ENCODE results near the gene MTMR8. TPM values are rescaled to one million over a fixed set of nuclear protein-coding genes. Genes with fewer than 3 reads are reported as not detected.

MTMR8 gene
- 1 to 10 TPM in 3 of 4 donors, under 1 TPM in 1; 0.88 to 2.5 (median 1.6) TPM for total RNA-seq

DNA sequence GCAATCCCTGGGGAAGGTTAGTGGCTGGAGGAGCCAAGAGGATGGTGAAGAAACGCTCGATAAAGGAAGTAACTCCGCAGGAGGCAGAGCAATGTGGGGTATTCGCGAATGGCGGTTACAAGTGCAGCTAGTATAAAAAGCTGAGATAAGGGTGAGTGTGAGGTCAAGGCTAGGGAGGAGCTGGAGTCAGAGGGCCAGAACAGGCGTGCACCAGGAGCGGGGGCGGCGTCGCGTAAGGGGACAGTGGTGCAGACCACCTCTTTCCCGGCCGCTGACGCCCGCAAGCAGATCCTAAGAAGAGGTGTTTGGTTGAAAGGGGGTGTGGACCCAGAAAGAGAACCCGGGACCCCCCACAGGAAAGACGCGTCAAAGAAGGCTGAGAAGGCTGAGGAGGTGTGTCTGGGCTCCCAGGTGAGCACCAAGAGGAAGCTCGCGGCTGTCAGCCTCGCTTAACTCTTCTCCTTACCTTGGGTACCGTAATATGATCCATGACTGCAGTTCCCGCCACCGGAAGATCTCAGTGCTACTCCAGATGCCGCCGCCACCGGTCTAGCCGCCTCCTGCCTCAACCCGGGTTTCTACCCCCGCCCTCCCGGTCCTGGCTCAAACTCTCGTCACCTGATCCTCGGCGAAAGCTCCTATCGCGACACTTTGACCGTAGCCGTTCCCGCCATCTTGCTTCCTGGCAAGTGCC, at the start of gene MTMR8:
Gene MTMR8 (minus strand): TSS at position 579 of the 694 bp plus-strand sequence. CDS start 89 bp downstream, at position 490.
- TF ChIP-seq CTCF (IDR thresholded peaks at IDR 0.05; ENCODE audit: low read depth): no peak

DNA sequence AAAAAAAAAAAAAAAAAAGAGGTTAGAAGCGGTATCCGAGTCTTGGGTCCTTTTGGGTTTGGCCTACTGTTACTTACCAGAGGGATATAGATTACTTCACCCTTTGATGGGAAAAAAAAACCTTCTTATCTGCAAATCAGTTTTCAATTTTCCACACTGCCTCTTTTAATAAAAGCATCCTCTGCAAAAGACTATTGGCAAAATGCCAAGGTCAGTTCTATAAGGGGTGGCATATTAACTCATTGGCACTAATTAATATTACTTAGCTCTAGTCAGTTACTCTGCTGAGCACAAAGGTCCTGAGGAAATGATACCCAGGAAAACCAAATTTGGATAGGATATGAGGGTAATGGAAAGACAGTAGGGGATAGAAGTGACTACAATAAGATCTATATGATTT, 44.3 kb upstream of the MTMR8 start:
- no peak for TF ChIP-seq CTCF (IDR thresholded peaks at IDR 0.05; ENCODE audit: low read depth)

- no peak for TF ChIP-seq CTCF (IDR thresholded peaks at IDR 0.05; ENCODE audit: low read depth)
Observed at GRCh38 chrX:64437665-64438064, 42.4 kb upstream of the MTMR8 start.

DNA sequence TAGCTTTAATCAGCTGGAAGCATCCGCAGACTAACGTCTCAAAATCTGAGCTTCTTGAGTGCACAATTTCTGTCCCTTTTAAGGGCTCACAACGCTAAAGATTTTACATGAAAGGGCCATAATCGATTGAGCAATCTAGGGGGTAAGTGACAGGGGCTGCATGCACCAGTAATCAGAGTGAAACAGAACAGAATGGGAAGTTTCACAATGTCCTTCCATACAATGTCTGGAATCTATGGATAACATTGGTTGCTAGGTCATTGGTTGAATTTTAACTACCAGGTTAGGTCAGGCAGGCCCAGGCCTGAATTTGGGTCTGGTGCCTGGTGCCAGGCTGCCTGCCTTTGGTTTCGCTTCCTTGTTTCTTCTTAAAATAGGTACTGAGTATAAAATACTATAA, 42.0 kb upstream of the MTMR8 start:
- TF ChIP-seq CTCF (IDR thresholded peaks at IDR 0.05; ENCODE audit: low read depth): no peak

- no peak for TF ChIP-seq CTCF (IDR thresholded peaks at IDR 0.05; ENCODE audit: low read depth)
Observed at GRCh38 chrX:64428371-64428770, 33.1 kb upstream of the MTMR8 start.

DNA sequence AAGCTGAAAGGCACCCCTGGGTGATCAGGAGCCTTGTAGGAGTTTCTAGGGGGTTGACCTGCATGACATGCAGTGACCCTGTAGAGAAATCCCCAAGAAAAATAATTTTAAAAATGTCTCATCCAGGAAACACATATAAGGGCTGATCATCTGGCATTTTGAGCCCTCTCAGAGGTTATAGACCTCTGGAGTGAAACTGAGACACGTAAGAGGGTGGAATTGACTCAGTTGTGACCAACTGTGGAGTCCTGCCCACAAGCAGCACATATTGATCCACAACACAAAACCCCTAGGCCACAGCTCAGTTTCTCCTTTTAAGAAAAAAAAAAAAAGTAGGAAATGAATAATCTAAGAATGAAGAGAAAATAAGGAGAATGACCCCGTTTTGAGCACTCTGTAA, 32.5 kb upstream of the MTMR8 start:
- no peak for TF ChIP-seq CTCF (IDR thresholded peaks at IDR 0.05; ENCODE audit: low read depth)

- TF ChIP-seq CTCF (IDR thresholded peaks at IDR 0.05; ENCODE audit: low read depth): no peak
Observed at GRCh38 chrX:64427281-64427680, 32.0 kb upstream of the MTMR8 start.

Data from subcutaneous adipose tissue (tissue), 4 donors.